ENCODE results near the gene CAPN13. TPM values are rescaled to one million over a fixed set of nuclear protein-coding genes. Genes with fewer than 3 reads are reported as not detected.
A peak's percentile ranks its signal among the peaks of the same experiment; 100 is the strongest.

The CAPN13 gene
- total and polyA plus RNA-seq, 7 donors = 0.06 to 0.14 TPM; not detected in 5

- Histone ChIP-seq H3K36me3 (ENCODE audit: insufficient read depth in 1 of 2, low read depth in 1 of 2) (no peaks in the 10 kb centered on the region), H3K4me1 (peaks cover 5% of the 10 kb centered on the region), H3K27ac (no peak overlapping the region), H3K27me3 (ENCODE audit: insufficient read depth in 3 of 3, low read length in 2 of 3) (no peaks in the 10 kb centered on the region), H3K4me3 (no peak overlapping the region), H3K9me3 (no peaks in the 10 kb centered on the region)
- DNase-seq (no peak), ATAC-seq (peak in 1 of 4 donors; percentile 6)
- 57 to 76% (median 67%) methylated on average over 12 of the region's 12 CpGs for WGBS, 3 donors
- intact Hi-C loops (cut with DNase I) = no loop called here
- TF ChIP-seq CTCF (IDR thresholded peaks at IDR 0.05) = no peak
Measured at GRCh38 chr2:30777661-30778505, 29.4 kb downstream of the CAPN13 start.

GRCh38 chr2:30776831-30777635 is 30.2 kb downstream of the CAPN13 start:
- WGBS, 3 donors = 68 to 74% (median 68%) methylated on average over 9 of the region's 9 CpGs

GRCh38 chr2:30775833-30776232 is 31.4 kb downstream of the CAPN13 start:
- H3K4me1 ChIP-seq = no peaks in the 10 kb centered on the region
- intact Hi-C loops (cut with DNase I) = no loop called here
- no peak for ATAC-seq
- no peak for TF ChIP-seq CTCF (IDR thresholded peaks at IDR 0.05)
- no peaks in the 10 kb centered on the region for H3K36me3 ChIP-seq (ENCODE audit: insufficient read depth in 1 of 2, low read depth in 1 of 2)
- no peak overlapping the region for H3K27ac ChIP-seq
- no peak for DNase-seq
- WGBS, 3 donors = 68 to 72% (median 69%) methylated on average over 7 of the region's 7 CpGs
- no peak overlapping the region for H3K4me3 ChIP-seq
- no peaks in the 10 kb centered on the region for H3K9me3 ChIP-seq
- no peaks in the 10 kb centered on the region for H3K27me3 ChIP-seq (ENCODE audit: insufficient read depth in 3 of 3, low read length in 2 of 3)

More at GRCh38 chr2:30776831-30777635, 30.2 kb downstream of the CAPN13 start:
- no peaks in the 10 kb centered on the region for H3K27me3 ChIP-seq (ENCODE audit: insufficient read depth in 3 of 3, low read length in 2 of 3)
- H3K36me3 ChIP-seq (ENCODE audit: insufficient read depth in 1 of 2, low read depth in 1 of 2) = no peaks in the 10 kb centered on the region
- DNase-seq (no peak), ATAC-seq (no peak)
- H3K4me1 ChIP-seq = no peaks in the 10 kb centered on the region
- intact Hi-C loops (cut with DNase I) = no loop called here
- H3K9me3 ChIP-seq = no peaks in the 10 kb centered on the region
- H3K4me3 ChIP-seq = no peak overlapping the region
- no peak overlapping the region for H3K27ac ChIP-seq
- TF ChIP-seq CTCF (IDR thresholded peaks at IDR 0.05) = no peak

- TF ChIP-seq CTCF (IDR thresholded peaks at IDR 0.05) = no peak
- intact Hi-C loops (cut with DNase I) = no loop called here
- WGBS, 3 donors = 93 to 97% (median 96%) methylated on average over 3 of the region's 3 CpGs
- no peaks in the 10 kb centered on the region for H3K4me1 ChIP-seq
- H3K4me3 ChIP-seq = no peak overlapping the region
- H3K27me3 ChIP-seq (ENCODE audit: insufficient read depth in 3 of 3, low read length in 2 of 3) = no peaks in the 10 kb centered on the region
- no peak overlapping the region for H3K27ac ChIP-seq
- no peaks in the 10 kb centered on the region for H3K36me3 ChIP-seq (ENCODE audit: insufficient read depth in 1 of 2, low read depth in 1 of 2)
- DNase-seq (no peak), ATAC-seq (no peak)
- H3K9me3 ChIP-seq = no peaks in the 10 kb centered on the region
Measured at GRCh38 chr2:30772021-30772705, 35.1 kb downstream of the CAPN13 start.
